Measurements from ENCODE around the gene SLC25A11. TPM values are rescaled to one million over a fixed set of nuclear protein-coding genes. Genes with fewer than 3 reads are reported as not detected.

SLC25A11 gene
- polyA plus RNA-seq, 1 of the 3 experiments (the other 2 are of a cell fraction) = 82.8 TPM

- Histone ChIP-seq H3K4me3 (ENCODE audit: low read depth in 2 of 2, low read length in 1 of 2) (no peak overlapping the region), H3K9ac (no peak overlapping the region), H3K9me3 (no peaks in the 10 kb centered on the region), H2AFZ (ENCODE audit: low read depth) (no peak overlapping the region), H3K27ac (ENCODE audit: low read depth in 2 of 2, low read length in 1 of 2) (no peak overlapping the region), H3K4me1 (ENCODE audit: control insufficient read depth in 1 of 2, insufficient read depth in 2 of 2, low read depth in 1 of 2, low read length in 1 of 2) (no peaks in the 10 kb centered on the region), H3K9me2 (no peaks in the 10 kb centered on the region), H3F3A (replicated peaks; ENCODE audit: insufficient read depth) (peaks cover 10% of the 10 kb centered on the region), H3K27me3 (ENCODE audit: insufficient read depth) (no peaks in the 10 kb centered on the region), H3K4me2 (no peak overlapping the region), H4K20me1 (ENCODE audit: insufficient read depth) (no peaks in the 10 kb centered on the region), H3K36me3 (replicated peaks in 1 of 2; ENCODE audit: control insufficient read depth in 1 of 2, insufficient read depth in 2 of 2, low read length in 1 of 2) (peaks cover 4 to 12% of the 10 kb centered on the region in 2 experiments), H3K79me2 (ENCODE audit: insufficient read depth) (peaks cover 5% of the 10 kb centered on the region; the same call in 1 of the 2 replicates)
- TF ChIP-seq MAX (IDR thresholded peaks at IDR 0.05; ENCODE audit: low read depth) = no peak
- no peak for TF ChIP-seq RFX5 (IDR thresholded peaks at IDR 0.05; ENCODE audit: low read length)
- TF ChIP-seq RXRA (IDR thresholded peaks at IDR 0.05; ENCODE audit: borderline replicate concordance, low read depth) = no peak
- 96% methylated on average over 13 of the region's 18 CpGs for WGBS (ENCODE audit: low lambda C conversion rate)
- ChIA-PET POLR2A (interaction anchor here (0.6 to 0.7 kb wide), 2 partner anchors 8 kb away, joined by 3 read pairs; partner anchors contain the start of gene SPAG7), CTCF (interaction anchor here (0.7 to 1.1 kb wide), 2 partner anchors 21 to 46 kb away, joined by 3 read pairs; no protein-coding TSS in a partner anchor)
- DNase-seq = no peak
Measured at GRCh38 chr17:4959261-4959965, 19.6 kb upstream of the SLC25A11 start.

GRCh38 chr17:4958102-4958501 lies 18.3 kb upstream of the SLC25A11 start:
- no peaks in the 10 kb centered on the region for H3K79me2 ChIP-seq (ENCODE audit: insufficient read depth)
- H3K27me3 ChIP-seq (ENCODE audit: insufficient read depth) = no peaks in the 10 kb centered on the region
- H3K27ac ChIP-seq (ENCODE audit: low read depth in 2 of 2, low read length in 1 of 2) = no peak overlapping the region
- peaks cover 4 to 10% of the 10 kb centered on the region in 2 experiments for H3K36me3 ChIP-seq (replicated peaks in 1 of 2; ENCODE audit: control insufficient read depth in 1 of 2, insufficient read depth in 2 of 2, low read length in 1 of 2)
- no peaks in the 10 kb centered on the region for H3K9me2 ChIP-seq
- no peak overlapping the region for H3K4me3 ChIP-seq (ENCODE audit: low read depth in 2 of 2, low read length in 1 of 2)
- H4K20me1 ChIP-seq (ENCODE audit: insufficient read depth) = no peaks in the 10 kb centered on the region
- H2AFZ ChIP-seq (ENCODE audit: low read depth) = no peak overlapping the region
- H3K4me2 ChIP-seq = no peak overlapping the region
- H3K9me3 ChIP-seq = no peaks in the 10 kb centered on the region
- H3K9ac ChIP-seq = no peak overlapping the region
- ChIA-PET POLR2A (no interaction called here), CTCF (no interaction called here)
- peaks cover 0 to 12% of the 10 kb centered on the region in 2 experiments; a peak in 3 of 4 replicates for H3K4me1 ChIP-seq (ENCODE audit: control insufficient read depth in 1 of 2, insufficient read depth in 2 of 2, low read depth in 1 of 2, low read length in 1 of 2)
- no peak for DNase-seq
- WGBS (ENCODE audit: low lambda C conversion rate) = 66% methylated on average over 3 of the region's 3 CpGs
- H3F3A ChIP-seq (replicated peaks; ENCODE audit: insufficient read depth) = peaks cover 13% of the 10 kb centered on the region
- TF ChIP-seq CHD2 (IDR thresholded peaks at IDR 0.05; ENCODE audit: low read length, partially characterized antibody) (no peak), GABPA (IDR thresholded peaks at IDR 0.05; ENCODE audit: low read depth) (no peak), PBX3 (IDR thresholded peaks at IDR 0.05) (no peak), REST (IDR thresholded peaks at IDR 0.05; ENCODE audit: low read depth, low read length) (no peak), SIN3A (IDR thresholded peaks at IDR 0.05; ENCODE audit: borderline replicate concordance, low read depth, low read length) (no peak), GATA2 (CRISPR knock-in tag; IDR thresholded peaks at IDR 0.05) (no peak), EP300 (IDR thresholded peaks at IDR 0.05; ENCODE audit: borderline replicate concordance in 1 of 2, low read depth in 1 of 2, low read length in 1 of 2) (no peak), MAX (IDR thresholded peaks at IDR 0.05; ENCODE audit: low read depth) (no peak), IRF3 (IDR thresholded peaks at IDR 0.05; ENCODE audit: low read depth, low read length) (no peak), NRF1 (IDR thresholded peaks at IDR 0.05; ENCODE audit: low read depth, low read length) (no peak), TEAD4 (IDR thresholded peaks at IDR 0.05; ENCODE audit: borderline replicate concordance, insufficient read depth) (no peak), RAD21 (IDR thresholded peaks at IDR 0.05; ENCODE audit: low read length) (no peak), TCF12 (IDR thresholded peaks at IDR 0.05) (no peak), TAF1 (IDR thresholded peaks at IDR 0.05; ENCODE audit: borderline replicate concordance, low read depth, low read length) (no peak), SMC3 (IDR thresholded peaks at IDR 0.05; ENCODE audit: low read depth, low read length) (no peak), CTCF (IDR thresholded peaks at IDR 0.05) (no peak)
